Activated CD8-positive, alpha-beta T cell treated with anti-CD3 and anti-CD28 coated beads, Interleukin-2, amount 10 ng/mL, durations not matched to agents 7 days and 5 days (primary cell): Measurements from ENCODE around the gene LPCAT2. TPM values are rescaled to one million over a fixed set of nuclear protein-coding genes. Genes with fewer than 3 reads are reported as not detected.

Experiments
- ATAC-seq: fragments of 150-1000 bp; cut with Tn5 transposase; one replicate; pipeline ENCODE4 v1.10.0; 2021; ENCODE audit warnings: moderate library complexity
- CTCF ChIA-PET: fragments of 350-600 bp; sonication (Branson Sonifier 250); formaldehyde crosslinking; loops from one replicate; lab custom pipeline; 2021; ENCODE audit warnings: antibody characterized with exemption; lab: Charles Lee
- POLR2A ChIA-PET: fragments of 350-600 bp; sonication (Branson Sonifier 250); formaldehyde crosslinking; loops from one replicate; lab custom pipeline; 2021; ENCODE audit warnings: antibody characterized with exemption; lab: Charles Lee
- DNase-seq: peaks from one replicate; pipeline ENCODE4 v3.0.0-alpha.2; 2020
- H3K27ac Mint-ChIP-seq: one replicate; pipeline ENCODE4 v1.8.0; 2021; ENCODE audit warnings: mild to moderate bottlenecking, mixed read lengths
- H3K27me3 Mint-ChIP-seq: one replicate; pipeline ENCODE4 v1.8.0; 2021; ENCODE audit warnings: low read depth, mixed read lengths
- H3K36me3 Mint-ChIP-seq: one replicate; pipeline ENCODE4 v1.8.0; 2021; ENCODE audit warnings: low read depth, mixed read lengths
- H3K4me1 Mint-ChIP-seq: one replicate; pipeline ENCODE4 v1.8.0; 2021; ENCODE audit warnings: low read depth, mixed read lengths
- H3K4me3 Mint-ChIP-seq: one replicate; pipeline ENCODE4 v1.8.0; 2021; ENCODE audit warnings: mild to moderate bottlenecking, mixed read lengths
- H3K9me3 Mint-ChIP-seq: one replicate; pipeline ENCODE4 v1.8.0; 2022; ENCODE audit warnings: mixed read lengths; ENCODE audit not compliant: insufficient read depth
- total RNA-seq, 2 experiments: library from RNA; stranded (reverse); gene quantifications; one replicate each; pipeline ENCODE4 v1.2.3, GENCODE V29; 2021

The LPCAT2 gene
- total RNA-seq, 2 experiments from 2014 or later, result 0.37 TPM; not detected in 1

DNA sequence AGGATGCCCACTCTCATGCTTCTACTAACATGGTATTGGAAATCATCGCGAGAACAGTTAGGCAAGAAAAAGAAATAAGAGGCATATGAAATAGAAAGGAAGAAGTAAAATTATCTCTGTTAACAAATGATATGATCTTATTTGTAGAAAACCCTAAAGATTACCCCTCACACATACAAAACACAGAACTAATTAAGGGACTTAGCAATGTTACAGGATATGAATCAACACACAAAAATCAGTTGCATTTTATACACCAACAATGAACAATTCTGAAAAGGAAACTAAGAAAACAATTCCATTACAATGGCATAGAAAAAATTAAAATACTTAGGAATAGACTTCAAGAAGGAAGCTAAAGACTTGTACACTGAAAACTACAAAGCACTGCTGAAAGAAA, 54.9 kb downstream of the LPCAT2 start:
- no peaks in the 10 kb centered on the region for H3K4me1 Mint-ChIP-seq
- H3K4me3 Mint-ChIP-seq, result no peak overlapping the region
- no peaks in the 10 kb centered on the region for H3K36me3 Mint-ChIP-seq
- CTCF ChIA-PET, result no interaction called here
- ATAC-seq, result no peak
- no peak for DNase-seq
- POLR2A ChIA-PET, result no interaction called here
- no peak overlapping the region for H3K27ac Mint-ChIP-seq
- H3K9me3 Mint-ChIP-seq, result no peaks in the 10 kb centered on the region
- H3K27me3 Mint-ChIP-seq, result peaks cover 2% of the 10 kb centered on the region

GRCh38 chr16:55565086-55565485, 56.2 kb downstream of the LPCAT2 start:
- Mint-ChIP-seq H3K4me1 (no peaks in the 10 kb centered on the region), H3K27me3 (peaks cover 2% of the 10 kb centered on the region), H3K4me3 (no peak overlapping the region), H3K36me3 (no peaks in the 10 kb centered on the region), H3K27ac (no peak overlapping the region), H3K9me3 (no peaks in the 10 kb centered on the region)
- ATAC-seq (no peak), DNase-seq (no peak)
- ChIA-PET CTCF (no interaction called here), POLR2A (no interaction called here)

- Mint-ChIP-seq H3K4me3 (no peak within 1 kb of the TSS), H3K27ac (no peak within 1 kb of the TSS), H3K9me3 (no peaks in the 10 kb centered on the region), H3K27me3 (peaks cover 2% of the 10 kb centered on the region), H3K36me3 (no peaks in the 10 kb centered on the region), H3K4me1 (no peaks in the 10 kb centered on the region)
- ChIA-PET POLR2A (no interaction called here), CTCF (no interaction called here)
- no peak for DNase-seq
- no peak for ATAC-seq
Observed at GRCh38 chr16:55566432-55567175, 57.7 kb downstream of the LPCAT2 start, which contains the start of gene CAPNS2. CAPNS2 (plus strand) TSS chr16:55566684; CDS start chr16:55566757, 73 bp downstream.

GRCh38 chr16:55567382-55567781, 58.5 kb downstream of the LPCAT2 start:
- no peak for ATAC-seq

DNA sequence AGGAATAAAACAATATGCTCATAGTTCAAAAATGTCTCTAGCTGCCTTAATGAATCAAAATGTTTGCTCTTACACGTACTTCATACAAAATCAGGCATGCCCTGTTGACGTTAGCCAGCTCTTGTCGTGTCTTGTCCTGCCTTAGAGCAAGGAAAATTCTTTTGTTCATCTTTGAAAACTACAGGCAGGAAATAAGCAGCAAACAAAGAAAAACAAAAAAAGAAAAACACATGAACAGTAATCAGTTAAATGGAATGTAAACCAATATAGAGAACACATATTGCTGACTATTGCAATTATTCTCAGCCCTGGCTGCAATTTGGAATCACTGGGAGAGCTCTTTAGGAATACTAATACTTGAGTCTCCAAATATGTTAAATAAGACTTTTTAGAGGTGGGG, 59.3 kb downstream of the LPCAT2 start:
- POLR2A ChIA-PET, result no interaction called here
- CTCF ChIA-PET, result no interaction called here
- H3K9me3 Mint-ChIP-seq, result no peaks in the 10 kb centered on the region
- DNase-seq (no peak), ATAC-seq (no peak)
- no peaks in the 10 kb centered on the region for H3K4me1 Mint-ChIP-seq
- H3K27me3 Mint-ChIP-seq, result peaks cover 2% of the 10 kb centered on the region
- H3K36me3 Mint-ChIP-seq, result no peaks in the 10 kb centered on the region
- H3K27ac Mint-ChIP-seq, result no peak overlapping the region
- no peak overlapping the region for H3K4me3 Mint-ChIP-seq

More at GRCh38 chr16:55567382-55567781, 58.5 kb downstream of the LPCAT2 start:
- H3K9me3 Mint-ChIP-seq, result no peaks in the 10 kb centered on the region
- ChIA-PET POLR2A (no interaction called here), CTCF (no interaction called here)
- H3K4me1 Mint-ChIP-seq, result no peaks in the 10 kb centered on the region
- no peak overlapping the region for H3K4me3 Mint-ChIP-seq
- no peak for DNase-seq
- H3K27me3 Mint-ChIP-seq, result peaks cover 2% of the 10 kb centered on the region
- H3K36me3 Mint-ChIP-seq, result no peaks in the 10 kb centered on the region
- H3K27ac Mint-ChIP-seq, result no peak overlapping the region

DNA sequence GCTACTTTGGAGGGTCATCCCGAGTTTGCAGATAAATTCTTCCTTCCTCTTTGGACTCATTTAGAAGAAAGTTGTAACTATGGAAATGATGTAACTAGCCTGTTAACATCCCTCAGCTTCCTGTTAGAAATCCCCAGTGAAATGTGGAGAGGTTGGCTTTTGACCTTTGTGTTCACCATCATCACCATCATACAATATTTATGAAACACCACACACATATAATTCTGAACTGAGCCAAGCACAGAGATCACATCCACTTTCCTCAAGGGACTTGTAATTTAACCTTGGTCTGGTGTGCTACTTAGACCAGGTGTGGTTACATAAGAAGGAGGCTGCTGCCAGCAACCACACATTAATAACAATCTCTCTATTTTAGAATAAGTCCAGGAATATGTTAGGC, 60.2 kb downstream of the LPCAT2 start:
- Mint-ChIP-seq H3K9me3 (no peaks in the 10 kb centered on the region), H3K27me3 (peaks cover 2% of the 10 kb centered on the region), H3K4me1 (no peaks in the 10 kb centered on the region), H3K4me3 (no peak overlapping the region), H3K27ac (no peak overlapping the region), H3K36me3 (no peaks in the 10 kb centered on the region)
- POLR2A ChIA-PET, result no interaction called here
- CTCF ChIA-PET, result no interaction called here
- DNase-seq, result no peak
- no peak for ATAC-seq

DNA sequence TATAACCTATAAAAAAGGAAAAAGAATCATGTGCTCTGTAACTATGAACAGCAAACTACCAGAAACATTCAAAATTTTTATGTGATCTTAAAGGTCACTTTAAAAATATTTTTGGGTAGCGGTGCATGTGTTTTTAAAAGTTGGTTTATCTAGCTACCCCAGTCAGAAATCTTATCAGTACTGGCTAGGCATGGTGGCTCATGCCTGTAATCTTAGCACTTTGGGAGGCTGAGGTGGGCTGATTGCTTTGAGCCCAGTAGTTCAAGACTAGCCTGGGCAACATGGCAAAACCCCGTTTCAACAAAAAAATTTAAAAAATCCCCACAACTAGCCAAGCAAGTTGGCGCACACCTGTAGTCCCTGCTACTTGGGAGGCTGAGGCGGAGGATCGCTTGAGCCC, 61.3 kb downstream of the LPCAT2 start:
- Mint-ChIP-seq H3K27ac (no peak overlapping the region), H3K36me3 (no peaks in the 10 kb centered on the region), H3K27me3 (peaks cover 2% of the 10 kb centered on the region), H3K9me3 (no peaks in the 10 kb centered on the region), H3K4me3 (no peak overlapping the region), H3K4me1 (no peaks in the 10 kb centered on the region)
- CTCF ChIA-PET, result no interaction called here
- ATAC-seq (no peak), DNase-seq (no peak)
- POLR2A ChIA-PET, result no interaction called here

DNA sequence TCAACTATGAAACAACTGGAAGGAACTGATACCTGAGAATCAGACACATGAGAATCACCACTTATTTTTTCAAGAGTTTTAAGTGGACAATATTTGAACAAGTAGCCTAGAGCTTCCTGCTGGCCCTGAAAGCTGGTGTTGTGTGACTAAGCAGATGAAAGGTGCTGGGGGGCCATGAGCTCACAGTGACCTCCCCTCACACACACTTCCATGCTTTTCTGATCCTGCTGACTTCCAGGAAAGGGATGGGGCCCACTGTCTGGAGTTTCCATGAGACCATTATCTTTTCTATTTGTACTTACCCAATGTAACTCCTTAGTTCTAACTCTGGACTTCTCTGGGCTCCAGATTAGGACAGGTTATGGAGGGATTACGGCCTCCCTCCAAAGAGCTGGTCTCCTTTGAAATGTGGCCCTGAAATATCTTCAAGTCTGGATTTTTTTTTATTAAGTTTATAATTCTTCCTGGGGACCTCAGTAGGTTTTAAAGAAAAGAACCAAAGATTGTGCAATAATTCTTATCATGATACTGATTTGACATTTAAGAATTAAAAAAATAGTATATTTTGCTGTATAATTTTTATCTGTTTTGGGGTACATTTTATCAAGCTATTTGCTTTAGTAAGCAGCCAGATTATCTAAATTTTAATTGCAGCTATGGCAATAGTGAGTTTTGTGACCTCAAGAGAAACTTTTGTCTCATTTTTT, 62.5 kb downstream of the LPCAT2 start:
- no peak overlapping the region for H3K27ac Mint-ChIP-seq
- ChIA-PET CTCF (no interaction called here), POLR2A (no interaction called here)
- H3K27me3 Mint-ChIP-seq, result peaks cover 2% of the 10 kb centered on the region
- ATAC-seq (no peak), DNase-seq (no peak)
- no peaks in the 10 kb centered on the region for H3K36me3 Mint-ChIP-seq
- no peaks in the 10 kb centered on the region for H3K9me3 Mint-ChIP-seq
- H3K4me3 Mint-ChIP-seq, result no peak overlapping the region
- H3K4me1 Mint-ChIP-seq, result no peaks in the 10 kb centered on the region

DNA sequence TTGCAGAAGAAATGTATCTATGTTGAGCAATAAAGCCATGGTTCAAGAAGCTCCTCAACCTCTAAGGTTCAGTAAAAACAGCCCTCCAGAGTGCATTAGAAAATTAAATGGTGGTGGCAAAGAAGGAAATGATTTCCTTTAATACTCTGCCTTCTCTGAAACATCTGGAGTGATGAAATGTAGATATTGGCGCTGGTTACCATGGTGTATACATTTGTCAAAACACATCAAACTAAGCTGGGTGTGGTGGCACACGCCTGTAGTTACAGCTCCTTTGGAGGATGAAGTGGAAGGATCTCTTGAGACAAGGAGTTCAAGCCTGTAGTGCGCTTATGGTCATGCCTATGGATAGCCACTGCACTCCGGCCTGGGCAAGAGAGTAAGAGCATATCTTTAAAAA, 63.6 kb downstream of the LPCAT2 start:
- DNase-seq (no peak), ATAC-seq (no peak)
- H3K9me3 Mint-ChIP-seq, result no peaks in the 10 kb centered on the region
- CTCF ChIA-PET, result interaction anchor here (1.4 kb wide), 1 partner anchor 108 kb away, joined by 4 read pairs; no protein-coding TSS in a partner anchor
- H3K27ac Mint-ChIP-seq, result no peak overlapping the region
- no peak overlapping the region for H3K4me3 Mint-ChIP-seq
- no peaks in the 10 kb centered on the region for H3K36me3 Mint-ChIP-seq
- POLR2A ChIA-PET, result no interaction called here
- peaks cover 2% of the 10 kb centered on the region for H3K27me3 Mint-ChIP-seq
- H3K4me1 Mint-ChIP-seq, result no peaks in the 10 kb centered on the region

DNA sequence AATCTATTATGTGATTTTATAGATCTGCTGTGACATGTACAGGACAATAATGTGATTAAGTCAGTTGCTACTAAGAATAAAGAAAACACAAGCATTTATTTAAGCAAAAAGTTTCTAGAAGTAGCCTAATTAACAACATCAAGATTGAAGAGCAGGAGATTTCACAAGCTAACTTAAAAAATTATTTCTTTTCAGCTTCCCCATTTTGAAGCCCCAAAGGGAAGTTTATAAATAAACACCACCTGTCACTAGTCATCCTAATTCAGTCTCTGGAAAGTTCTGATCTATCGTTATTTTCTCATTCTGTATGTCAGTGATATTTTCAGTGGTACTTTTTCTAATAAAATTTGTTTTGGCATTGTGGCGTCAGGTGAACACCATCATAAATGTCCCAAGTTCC, 65.9 kb downstream of the LPCAT2 start:
- DNase-seq, result no peak
- H3K36me3 Mint-ChIP-seq, result no peaks in the 10 kb centered on the region
- peaks cover 2% of the 10 kb centered on the region for H3K27me3 Mint-ChIP-seq
- ATAC-seq, result no peak
- no peaks in the 10 kb centered on the region for H3K4me1 Mint-ChIP-seq
- H3K4me3 Mint-ChIP-seq, result no peak overlapping the region
- no peaks in the 10 kb centered on the region for H3K9me3 Mint-ChIP-seq
- H3K27ac Mint-ChIP-seq, result no peak overlapping the region
- CTCF ChIA-PET, result no interaction called here
- POLR2A ChIA-PET, result no interaction called here

- H3K4me3 Mint-ChIP-seq, result no peak overlapping the region
- H3K36me3 Mint-ChIP-seq, result no peaks in the 10 kb centered on the region
- no peak for DNase-seq
- H3K27ac Mint-ChIP-seq, result no peak overlapping the region
- no peaks in the 10 kb centered on the region for H3K4me1 Mint-ChIP-seq
- ATAC-seq, result no peak
- H3K9me3 Mint-ChIP-seq, result no peaks in the 10 kb centered on the region
- ChIA-PET CTCF (interaction anchor here (1.7 kb wide), 1 partner anchor 110 kb away, joined by 4 read pairs; no protein-coding TSS in a partner anchor), POLR2A (no interaction called here)
- peaks cover 2% of the 10 kb centered on the region for H3K27me3 Mint-ChIP-seq
Observed at GRCh38 chr16:55575496-55575895, 66.6 kb downstream of the LPCAT2 start.

- no peak overlapping the region for H3K4me3 Mint-ChIP-seq
- ChIA-PET CTCF (interaction anchor here (1.7 kb wide), 1 partner anchor 111 kb away, joined by 4 read pairs; no protein-coding TSS in a partner anchor), POLR2A (no interaction called here)
- no peaks in the 10 kb centered on the region for H3K4me1 Mint-ChIP-seq
- no peaks in the 10 kb centered on the region for H3K9me3 Mint-ChIP-seq
- ATAC-seq (no peak), DNase-seq (no peak)
- no peaks in the 10 kb centered on the region for H3K36me3 Mint-ChIP-seq
- H3K27ac Mint-ChIP-seq, result no peak overlapping the region
- peaks cover 2% of the 10 kb centered on the region for H3K27me3 Mint-ChIP-seq
Observed at GRCh38 chr16:55576384-55576783, 67.5 kb downstream of the LPCAT2 start.
